T-helper 1 cell treated with Interleukin-12 subunit alpha and Interleukin-12 subunit beta and Interleukin-4 antibody, amounts not matched to agents 30 ng/mL and 1 ng/mL, for 36 hours (primary cell): Measurements from ENCODE around the gene CSTF3. TPM values are rescaled to one million over a fixed set of nuclear protein-coding genes. Genes with fewer than 3 reads are reported as not detected.
"Not testable (repeated sequence)": the region's sequence is repeated elsewhere in the genome, so short reads cannot be mapped to it uniquely, and the experiment has no call there.

Experiments
- intact Hi-C: fragments of 100-400 bp; cut with micrococcal nuclease; formaldehyde crosslinking; loops from one replicate; pipeline ENCODE4 v1.15.1; 2024
- total RNA-seq: library from RNA; stranded (reverse); gene quantifications from 2 replicates; pipeline ENCODE4 v1.2.3, GENCODE V29; 2022

The CSTF3 gene
- total RNA-seq, 1 donor from 2014 or later, result 31.1 TPM

DNA sequence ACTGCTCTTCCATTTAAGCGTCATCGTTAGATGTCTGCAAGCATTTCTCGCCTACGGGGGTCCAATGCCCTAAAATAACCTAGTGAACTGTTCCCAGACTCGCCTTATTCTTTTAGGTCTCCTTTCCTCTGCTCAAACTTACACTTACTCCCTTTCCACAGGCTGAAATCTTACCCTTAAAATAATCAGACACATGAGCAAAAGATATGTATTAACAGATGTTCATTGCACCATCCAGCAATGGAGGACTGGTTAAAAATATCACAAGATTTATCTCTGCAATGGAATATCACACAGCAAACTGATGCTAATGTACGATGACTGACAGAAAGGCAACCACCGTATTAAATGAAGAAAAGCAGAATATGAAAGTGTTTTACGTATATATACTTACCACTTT is 1.6 kb upstream of the CSTF3 start:
- intact Hi-C loops, result loop anchor here (5.0 to 10.0 kb wide), 3 partner anchors 336 to 1752 kb away; partner anchors contain the start of genes ABTB2, APIP, PDHX and PRRG4

DNA sequence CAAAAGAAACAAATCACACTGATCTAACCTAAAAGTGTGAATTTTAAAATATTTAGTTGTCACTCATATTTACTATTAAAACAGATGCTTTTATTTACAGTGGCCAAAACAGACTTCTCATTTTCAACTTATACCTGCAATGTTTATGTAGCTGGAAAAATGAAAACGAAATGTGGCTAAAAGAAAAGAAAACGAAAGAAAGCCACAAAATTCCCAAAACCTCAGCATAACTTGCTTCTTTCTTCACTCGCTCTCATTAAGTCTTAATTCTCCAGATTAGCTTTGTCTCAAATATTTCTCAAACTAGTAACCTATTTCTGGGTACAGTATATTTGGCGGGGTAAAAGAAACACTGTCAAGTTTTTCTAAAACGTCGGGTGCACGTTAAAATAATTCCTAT is 693 bp downstream of the CSTF3 start:
- intact Hi-C loops, result loop anchor here (1.0 to 10.0 kb wide), 7 partner anchors 200 to 1754 kb away; partner anchors contain the start of genes ABTB2, APIP, CAT and NAT10

DNA sequence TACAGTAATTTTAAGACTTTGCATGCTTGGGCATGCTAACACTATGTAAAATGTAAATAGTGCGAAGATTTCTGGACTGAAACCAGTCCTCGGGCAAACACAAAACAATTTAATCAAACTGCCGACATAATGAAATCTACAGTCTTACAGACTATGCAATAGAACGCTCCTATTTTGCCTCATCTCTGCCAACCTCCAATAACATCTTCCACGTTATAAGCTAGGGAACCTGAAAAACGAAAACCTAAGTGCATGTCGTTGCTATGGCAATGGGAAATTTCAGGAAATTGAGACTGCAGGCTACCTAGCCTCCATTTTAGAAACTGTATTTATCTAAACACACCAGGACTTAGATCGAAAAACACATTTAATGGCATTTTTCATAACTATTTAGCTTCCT is 1.1 kb downstream of the CSTF3 start:
- intact Hi-C loops, result loop anchor here (1.0 to 10.0 kb wide), 7 partner anchors 199 to 1755 kb away; partner anchors contain the start of genes ABTB2, APIP, CAT and NAT10

DNA sequence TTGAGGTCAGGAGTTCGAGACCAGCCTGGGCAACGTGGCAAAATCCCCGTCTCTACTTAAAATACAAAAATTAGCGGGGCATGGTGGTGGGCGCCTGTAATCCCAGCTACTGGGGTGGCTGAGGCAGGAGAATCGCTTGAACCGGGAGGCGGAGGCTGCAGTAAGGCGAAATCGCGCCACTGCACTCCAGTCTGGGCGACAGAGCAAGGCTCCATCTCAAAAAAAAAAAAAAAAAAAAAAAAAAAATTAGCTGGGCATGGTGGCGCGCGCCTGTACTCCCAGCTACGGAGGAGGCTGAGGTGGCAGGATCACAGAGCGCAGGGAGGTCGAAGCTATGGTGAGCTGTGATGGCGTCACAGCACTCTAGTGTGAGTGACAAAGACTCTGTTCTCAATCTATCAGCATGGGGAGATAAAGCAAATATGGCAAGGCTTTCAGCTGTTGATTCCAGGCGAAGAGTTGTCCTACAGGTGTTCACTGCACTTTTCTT is 1.9 kb downstream of the CSTF3 start:
- intact Hi-C loops, result loop anchor here (2.0 kb wide), 1 partner anchor 1651 kb away; the partner anchor contains the start of genes ELP4 and IMMP1L

DNA sequence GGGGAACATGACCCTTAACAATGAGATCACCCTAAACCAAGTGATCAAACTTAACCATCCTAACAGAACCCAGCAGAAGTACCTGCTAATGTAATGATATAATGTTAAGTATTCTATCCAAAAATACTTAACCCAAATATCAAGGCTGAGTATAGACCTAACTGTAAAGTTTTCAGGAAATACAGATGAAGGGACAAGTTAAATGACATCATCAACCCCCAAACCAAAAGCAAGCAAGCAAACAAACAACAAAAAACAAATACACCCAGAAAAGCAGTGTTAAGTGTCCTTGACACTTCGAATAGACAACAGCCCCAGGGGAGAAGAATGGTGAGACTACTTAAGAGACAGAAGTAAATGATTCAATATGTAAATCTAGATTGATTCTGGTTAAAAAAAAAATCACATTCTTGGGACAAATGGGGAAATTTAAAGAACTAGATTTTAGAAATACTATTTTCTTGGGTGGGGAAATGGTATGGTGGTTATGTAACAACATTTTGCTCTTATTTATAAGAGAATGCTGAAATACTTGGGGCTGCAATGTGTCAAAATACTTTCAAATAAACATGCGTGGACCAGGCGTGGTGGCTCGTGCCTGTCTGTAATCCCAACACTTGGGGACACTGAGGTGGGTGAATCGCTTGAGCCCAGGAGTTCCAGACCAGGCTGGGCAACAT is 2.5 kb downstream of the CSTF3 start:
- intact Hi-C loops, result loop anchor here (2.0 kb wide), 1 partner anchor 1650 kb away; the partner anchor contains the start of genes ELP4 and IMMP1L

DNA sequence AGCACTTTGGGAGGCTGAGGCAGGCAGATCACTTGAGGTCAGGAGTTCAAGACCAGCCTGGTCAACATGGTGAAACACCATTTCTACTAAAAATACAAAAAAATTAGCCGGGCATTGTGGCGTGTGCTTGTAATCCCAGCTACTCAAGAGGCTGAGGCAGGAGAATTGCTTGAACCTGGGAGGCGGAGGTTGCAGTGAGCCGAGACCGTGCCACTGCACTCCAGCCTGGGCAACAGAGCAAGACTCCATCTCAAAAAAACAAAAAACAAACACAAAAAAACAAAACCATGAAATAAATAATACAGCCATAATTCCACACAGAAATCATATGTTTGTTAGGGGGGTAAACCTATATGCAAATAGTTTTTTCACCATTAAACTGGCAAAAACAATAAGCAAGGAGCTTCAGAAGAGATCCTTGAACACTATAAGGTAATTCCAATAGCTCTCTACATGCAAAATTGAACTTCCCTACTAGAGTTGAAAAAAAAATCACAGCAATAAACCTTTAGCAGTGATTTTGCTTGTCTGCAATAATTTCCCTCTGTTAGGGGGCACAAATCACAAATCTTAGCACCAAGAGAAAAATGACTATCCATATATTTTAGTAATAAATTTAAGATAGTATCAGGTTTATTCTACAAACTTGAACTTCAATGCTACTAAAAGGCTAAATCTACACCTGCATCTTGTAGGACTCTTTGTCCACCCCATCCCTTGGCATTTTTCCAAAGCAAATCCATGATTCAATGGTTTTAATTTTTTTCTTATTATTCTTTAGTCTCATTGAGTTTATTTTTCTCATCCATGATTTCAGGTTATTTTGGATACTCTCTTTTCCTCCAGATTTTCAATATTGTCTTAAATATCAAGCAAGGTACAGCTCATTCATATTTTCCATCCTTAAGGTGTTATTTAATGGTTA is 3.9 kb downstream of the CSTF3 start:
- intact Hi-C loops, result loop anchor here (2.0 kb wide), 1 partner anchor 1649 kb away; the partner anchor contains the start of genes ELP4 and IMMP1L

DNA sequence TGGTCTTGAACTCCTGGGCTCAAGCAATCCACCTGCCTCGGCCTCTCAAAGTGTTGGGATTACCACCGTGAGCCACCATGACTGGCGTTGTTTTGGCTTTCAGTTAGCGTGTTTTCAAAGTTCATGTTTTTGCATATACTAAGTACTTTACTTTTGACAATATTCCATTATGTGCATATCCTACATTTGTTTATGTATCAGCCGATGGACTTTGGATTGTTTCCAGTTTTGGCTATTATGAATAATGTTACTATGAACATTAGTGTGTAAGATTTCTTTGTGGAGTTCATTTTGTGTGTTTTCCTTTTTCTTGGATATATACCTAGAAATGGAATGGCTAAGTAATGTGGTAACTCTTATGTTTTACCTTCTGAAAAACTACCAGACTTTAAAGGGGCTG is 9.9 kb downstream of the CSTF3 start:
- intact Hi-C loops, result no loop called here

DNA sequence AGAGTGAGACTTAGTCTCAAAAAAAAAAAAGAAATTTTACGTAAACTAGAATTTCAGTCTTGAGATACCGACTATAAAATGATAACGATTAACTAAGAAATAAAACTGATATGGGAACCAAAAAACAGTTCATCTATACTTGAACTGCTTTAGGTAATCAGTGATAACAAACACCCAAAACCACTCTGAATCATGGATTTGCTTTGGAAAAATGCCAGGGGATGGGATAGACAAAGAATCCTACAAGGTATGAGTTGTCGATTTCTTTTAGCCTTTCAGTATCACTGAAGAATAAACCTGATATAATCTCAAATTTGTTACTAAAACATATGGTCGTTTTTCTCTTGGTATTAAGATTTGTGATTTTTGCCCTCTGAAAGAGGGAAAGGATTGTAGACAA is 13.7 kb downstream of the CSTF3 start:
- intact Hi-C loops, result no loop called here

DNA sequence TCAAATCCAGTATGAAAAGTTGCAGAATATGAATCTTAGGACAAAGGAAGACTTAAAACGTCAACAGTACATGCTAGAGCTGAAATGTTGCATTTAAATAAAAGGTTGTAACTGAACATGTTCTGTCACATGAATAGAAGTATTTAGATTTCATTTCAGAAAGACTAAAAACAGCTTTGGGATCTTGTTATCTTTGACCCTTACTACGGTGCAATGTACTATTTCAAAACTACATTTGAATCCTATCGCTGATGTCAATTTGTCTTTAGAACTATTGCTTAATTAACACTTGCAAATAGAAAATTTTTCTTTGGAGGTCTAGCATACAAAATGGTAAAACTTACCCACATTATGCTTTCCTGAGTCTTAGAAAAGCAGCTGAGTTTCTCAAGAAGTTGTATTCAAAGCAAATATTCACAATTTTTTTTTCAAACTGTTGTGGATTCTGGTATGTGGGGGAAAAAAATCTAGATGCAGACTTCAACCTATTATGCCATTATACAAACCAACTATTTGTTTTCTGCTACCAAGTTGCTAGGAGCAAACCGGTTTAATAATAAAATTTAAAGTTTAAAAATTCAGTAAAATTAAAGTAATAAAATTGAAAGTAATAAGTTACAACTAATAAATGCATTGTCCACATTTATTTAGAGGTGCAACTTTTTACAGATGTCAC is 25.4 kb downstream of the CSTF3 start:
- intact Hi-C loops, result no loop called here

DNA sequence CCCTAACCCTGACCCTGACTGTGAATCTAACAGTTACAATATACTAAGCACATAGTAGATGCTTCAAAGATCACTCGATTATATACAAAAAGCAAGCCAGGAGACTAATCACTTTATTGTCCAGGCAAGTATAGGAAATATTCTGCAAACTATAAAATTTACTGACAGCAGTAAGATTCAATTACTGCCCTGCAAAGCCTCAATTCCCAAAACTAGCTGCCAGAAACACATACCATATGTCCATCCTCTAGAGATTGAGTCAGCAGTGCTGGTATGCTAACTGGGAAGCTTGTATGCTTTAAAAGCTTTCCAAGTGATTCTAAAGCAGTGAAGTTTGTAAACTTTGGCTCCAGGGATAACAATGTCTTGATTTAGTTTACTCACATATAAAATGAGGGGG is 26.1 kb downstream of the CSTF3 start:
- intact Hi-C loops, result no loop called here

DNA sequence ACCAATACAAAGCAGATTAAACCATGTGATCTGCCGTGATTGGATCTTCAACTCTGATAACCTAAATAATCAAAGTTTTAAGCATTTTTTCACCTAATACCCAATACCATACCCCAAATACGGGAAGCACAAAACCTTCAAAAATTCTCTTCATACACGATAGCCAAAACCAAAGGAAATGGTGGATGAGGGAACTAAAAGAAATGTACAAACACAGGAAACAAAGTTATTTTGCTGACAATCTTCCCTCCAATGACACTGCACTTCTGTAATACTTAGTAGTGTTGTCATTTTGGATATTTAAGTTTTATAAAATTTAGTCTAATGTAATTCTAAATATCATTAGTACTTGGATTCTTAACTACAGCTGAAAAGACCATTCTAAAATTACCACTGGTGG is 27.0 kb downstream of the CSTF3 start:
- intact Hi-C loops, result no loop called here

DNA sequence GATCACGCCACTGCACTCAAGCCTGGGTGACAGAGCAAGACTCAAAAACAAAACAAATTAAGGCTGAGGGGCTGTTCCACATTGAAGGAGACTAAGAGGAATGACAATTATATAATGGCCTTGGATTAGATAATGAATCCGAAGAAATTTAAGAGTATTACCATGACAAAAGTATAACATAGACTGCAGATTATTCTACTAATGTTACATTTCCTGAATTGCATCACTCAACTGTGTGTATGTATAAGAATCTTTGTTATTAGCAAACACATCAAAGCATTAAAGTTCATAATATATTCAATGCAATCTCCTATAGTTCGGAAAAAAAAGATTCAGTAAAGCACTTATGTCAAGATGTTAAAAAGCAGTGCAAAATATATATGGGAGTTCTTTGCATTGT is 27.5 kb downstream of the CSTF3 start:
- intact Hi-C loops, result no loop called here

DNA sequence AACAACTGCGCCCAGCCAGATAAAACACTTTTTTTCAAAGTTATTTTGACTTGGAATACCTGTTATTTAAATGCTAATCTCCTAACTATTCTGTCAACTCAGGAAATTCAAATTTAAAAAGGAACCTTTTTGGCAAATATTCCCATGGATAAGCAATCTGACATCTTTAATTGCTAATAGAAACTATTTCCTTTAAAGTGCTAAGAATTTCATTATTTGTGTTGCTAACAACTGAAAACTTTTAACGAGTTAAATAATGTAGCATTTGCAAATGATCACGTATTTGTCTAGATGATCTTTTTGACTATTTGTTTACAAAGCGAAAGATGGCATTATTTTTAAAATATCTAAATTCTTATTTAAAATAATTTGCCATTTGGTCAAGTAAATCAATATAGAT is 28.8 kb downstream of the CSTF3 start:
- intact Hi-C loops, result no loop called here

DNA sequence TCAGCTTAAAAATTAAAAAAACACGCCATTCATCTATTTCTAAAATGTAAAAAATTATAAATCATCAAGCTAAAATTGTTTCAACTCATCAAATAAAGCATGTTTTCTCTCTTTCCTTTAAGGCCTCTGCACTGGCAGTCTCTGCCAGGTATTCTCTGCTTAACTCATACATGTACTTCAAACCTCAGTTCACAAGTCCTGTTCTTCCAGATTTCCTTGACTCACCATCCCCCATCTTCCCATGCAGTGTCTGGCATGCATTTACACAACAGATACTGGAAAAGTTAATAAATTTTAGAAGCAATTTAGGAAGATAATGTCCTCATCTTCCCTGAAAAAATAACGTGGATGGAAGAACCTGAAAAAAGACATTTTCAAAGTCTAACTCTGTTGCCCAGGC is 32.5 kb downstream of the CSTF3 start:
- intact Hi-C loops, result no loop called here

DNA sequence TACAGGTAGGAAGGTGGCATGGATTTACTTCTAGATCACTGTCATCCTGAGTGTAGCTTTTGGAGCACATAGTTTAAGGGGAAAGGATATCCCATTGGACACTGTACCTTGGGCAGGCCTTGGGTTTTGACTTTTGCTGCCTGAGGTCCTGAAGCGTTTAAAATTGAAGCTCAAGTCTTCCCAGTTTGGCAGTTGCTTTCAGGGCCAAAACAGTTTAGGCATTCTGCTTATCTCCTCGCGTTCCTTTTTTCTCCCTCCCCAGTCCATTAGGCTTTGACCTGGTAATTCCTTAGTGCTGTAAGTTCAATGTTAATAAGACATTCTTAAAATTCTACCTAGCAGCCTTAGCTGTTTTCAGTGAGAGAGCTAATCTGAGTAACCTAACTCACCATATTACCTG is 35.7 kb downstream of the CSTF3 start:
- intact Hi-C loops, result no loop called here

DNA sequence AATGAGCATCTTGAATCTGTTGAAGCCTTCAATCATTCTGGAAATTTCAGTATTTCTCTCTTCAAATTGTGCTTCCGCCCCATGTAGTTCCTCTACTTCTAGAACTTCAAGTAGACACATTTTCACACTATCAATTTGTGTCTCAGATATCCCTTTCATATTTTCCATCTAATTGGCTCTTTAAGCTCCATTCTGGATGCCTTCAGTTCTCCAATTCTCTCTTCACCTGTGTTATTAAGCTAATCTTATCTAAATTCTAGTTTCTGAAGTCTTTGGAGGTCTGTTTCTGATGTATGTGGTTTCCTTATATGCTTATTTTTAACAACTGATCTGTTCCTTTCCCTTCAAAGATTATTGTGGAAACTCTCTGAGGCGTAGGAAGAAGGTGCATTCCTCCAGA is 36.3 kb downstream of the CSTF3 start:
- intact Hi-C loops, result no loop called here

DNA sequence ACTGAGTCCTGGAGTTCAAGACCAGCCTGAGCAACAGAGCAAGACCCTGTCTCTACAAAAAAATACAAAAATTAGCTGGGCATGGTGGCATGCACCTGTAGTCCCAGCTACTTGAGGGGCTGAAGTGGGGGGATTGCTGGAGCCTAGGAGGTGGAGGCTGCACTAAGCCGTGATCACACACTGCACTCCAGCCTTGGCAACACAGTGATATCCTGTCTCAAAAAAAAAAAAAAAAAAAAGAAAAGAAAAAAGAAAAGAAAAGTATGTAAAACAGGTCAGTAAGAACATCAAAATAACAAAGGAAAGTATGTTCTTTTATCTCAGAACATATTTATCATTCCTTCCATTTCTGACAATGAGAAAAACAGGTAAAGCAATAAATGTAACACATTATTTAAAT is 38.6 kb downstream of the CSTF3 start:
- intact Hi-C loops, result not testable (repeated sequence)

DNA sequence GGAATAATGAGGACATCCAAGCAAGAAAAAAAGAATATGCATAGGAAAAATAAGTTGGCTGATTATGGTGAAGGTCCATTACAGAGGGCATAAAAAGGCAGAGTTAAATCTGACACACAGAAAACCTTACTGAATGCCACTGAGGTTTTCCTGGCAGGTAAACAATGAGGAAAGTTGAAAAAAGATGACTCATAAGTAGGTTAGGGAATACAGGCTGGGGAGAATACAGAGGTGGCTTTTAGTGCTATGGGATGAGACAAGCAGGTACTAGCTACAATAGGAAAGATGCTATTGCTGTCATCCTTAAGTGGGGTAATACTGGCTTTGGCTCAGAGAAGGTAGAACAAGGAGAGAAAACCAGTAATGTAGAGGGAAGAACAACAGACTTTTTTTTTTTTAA is 44.7 kb downstream of the CSTF3 start:
- intact Hi-C loops, result no loop called here

DNA sequence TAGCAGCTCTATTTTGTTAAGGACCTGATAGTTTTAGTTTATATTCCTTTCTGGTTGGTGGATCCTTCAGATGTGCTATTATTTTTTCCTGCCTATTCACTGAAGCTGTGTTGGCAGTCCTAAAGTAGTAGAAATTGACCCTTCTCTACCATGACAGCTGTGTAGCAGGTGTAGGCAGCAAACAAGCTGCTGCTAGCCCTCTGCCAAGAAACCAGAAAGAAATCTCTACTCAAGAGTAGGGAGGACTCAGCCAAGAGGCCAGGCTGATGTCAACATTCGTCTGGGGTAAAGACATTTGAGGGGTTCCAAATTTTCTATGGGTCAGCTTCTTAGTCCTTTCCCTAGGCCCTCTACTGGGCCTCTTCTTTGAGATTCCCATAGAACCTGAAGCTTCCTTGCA is 51.2 kb downstream of the CSTF3 start:
- intact Hi-C loops, result no loop called here

DNA sequence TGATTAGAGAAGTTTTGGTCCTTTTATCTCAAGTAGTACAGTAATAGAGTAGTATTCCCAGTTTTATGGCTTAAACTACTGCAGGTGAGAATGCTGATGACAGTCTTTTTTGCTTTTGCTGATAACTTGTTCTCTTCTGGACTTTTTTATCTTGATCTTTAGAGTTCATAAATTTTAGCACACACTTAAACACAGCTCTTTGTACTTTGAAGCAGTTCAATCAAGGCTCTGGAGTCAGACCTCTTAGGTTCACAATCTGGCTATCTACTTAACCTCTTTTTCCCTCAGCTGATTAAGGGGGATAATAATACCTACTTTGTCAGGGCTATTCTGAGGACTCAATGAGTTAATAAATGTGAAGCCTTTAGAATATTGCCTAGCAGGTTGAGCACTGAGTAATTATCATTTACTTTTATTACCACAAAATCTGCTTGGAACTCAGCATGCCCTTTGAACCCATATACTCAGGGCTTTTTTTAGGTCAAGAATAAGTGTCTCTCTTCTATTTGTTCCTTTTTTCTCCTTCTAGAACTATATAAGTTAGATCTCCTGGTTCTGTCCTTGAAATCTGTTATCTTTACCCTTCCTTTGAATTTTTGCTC is 51.9 kb downstream of the CSTF3 start:
- intact Hi-C loops, result no loop called here

DNA sequence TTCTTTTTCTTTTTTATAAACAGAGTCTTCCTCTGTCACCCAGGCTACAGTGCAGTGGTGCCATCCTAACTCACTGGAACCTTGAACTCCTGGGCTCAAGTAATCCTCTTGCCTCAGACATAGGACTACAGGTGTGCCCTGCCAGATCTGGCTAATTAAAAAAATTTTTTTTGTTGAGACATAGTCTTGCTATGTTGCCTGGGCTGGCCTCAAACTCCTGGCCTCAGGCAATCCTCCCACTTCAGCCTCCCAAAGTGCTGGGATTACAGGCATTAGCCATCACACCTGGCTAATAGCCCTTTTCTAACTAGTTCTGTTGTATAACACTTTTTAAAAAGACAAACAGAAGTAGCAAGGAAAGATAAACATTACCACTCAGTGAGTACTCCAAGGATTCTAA is 57.4 kb downstream of the CSTF3 start:
- intact Hi-C loops, result no loop called here
